H1 (cell line): Measurements from ENCODE around the gene ACACB.

Experiments
- ASH2L ChIP-seq: fragments of 200-600, 300-600 bp; sonication (generic); IDR thresholded peaks from one replicate; pipeline ENCODE4 v1.7.1; 2017; ENCODE audit warnings: low read length
- BRCA1 ChIP-seq: IDR thresholded peaks from 2 replicates; pipeline ENCODE4 v1.6.1; 2012; ENCODE audit warnings: low read depth, low read length, improper control_type of control experiment
- CBX5 ChIP-seq: fragments of 300-800, 300-1000 bp; sonication (generic); IDR thresholded peaks from 2 replicates; pipeline ENCODE4 v1.7.1; 2016; ENCODE audit warnings: antibody characterized with exemption, low read length, low read depth
- CREB1 ChIP-seq: IDR thresholded peaks from 2 replicates; pipeline ENCODE4 v1.6.1; 2012; ENCODE audit warnings: inconsistent platforms
- CTCF ChIP-seq, 3 experiments: IDR thresholded peaks; 1 replicate in 2 of 3; 2 replicates in 1 of 3; pipeline versions ENCODE4 v1.5.1 to v1.6.1; 2011; ENCODE audit warnings: low read length in 3 of 3, mild to moderate bottlenecking in 3 of 3, inconsistent platforms in 2 of 3, low read depth in 1 of 3, moderate library complexity in 1 of 3; ENCODE audit not compliant: insufficient read depth in 1 of 3; ENCODE audit errors: control extremely low read depth in 1 of 3
- HDAC2 ChIP-seq, 2 experiments: fragments of 300-600 bp in 1 of 2; sonication (generic) in 1 of 2; IDR thresholded peaks; 2 replicates each; pipeline ENCODE4 v1.6.1; 2011 to 2012; ENCODE audit warnings: low read depth in 2 of 2, low read length in 2 of 2, mild to moderate bottlenecking in 2 of 2, moderate library complexity in 2 of 2, borderline replicate concordance in 1 of 2, inconsistent platforms in 1 of 2
- JUND ChIP-seq: IDR thresholded peaks from 2 replicates; pipeline ENCODE4 v1.6.1; 2011; ENCODE audit warnings: mild to moderate bottlenecking, improper control_type of control experiment, low read length
- KDM4A ChIP-seq: IDR thresholded peaks from one replicate; pipeline ENCODE4 v1.7.1; 2012; ENCODE audit warnings: low read depth, mild to moderate bottlenecking, moderate library complexity, low read length, inconsistent platforms; ENCODE audit not compliant: severe bottlenecking
- POLR2AphosphoS5 ChIP-seq: IDR thresholded peaks from 2 replicates; pipeline ENCODE4 v1.6.1; 2011; ENCODE audit warnings: low read depth, low read length
- RAD21 ChIP-seq, 2 experiments: IDR thresholded peaks in 1 of 2; conservative IDR thresholded peaks in 1 of 2; 2 replicates each; pipeline ENCODE4 v1.6.1; 2011; ENCODE audit warnings: low read depth in 2 of 2, low read length in 2 of 2, improper control_type of control experiment in 1 of 2, inconsistent platforms in 1 of 2, mild to moderate bottlenecking in 1 of 2, moderate library complexity in 1 of 2
- TEAD4 ChIP-seq: IDR thresholded peaks from 2 replicates; pipeline ENCODE4 v1.6.1; 2012; ENCODE audit warnings: low read depth, low read length, inconsistent platforms, mixed read lengths

DNA sequence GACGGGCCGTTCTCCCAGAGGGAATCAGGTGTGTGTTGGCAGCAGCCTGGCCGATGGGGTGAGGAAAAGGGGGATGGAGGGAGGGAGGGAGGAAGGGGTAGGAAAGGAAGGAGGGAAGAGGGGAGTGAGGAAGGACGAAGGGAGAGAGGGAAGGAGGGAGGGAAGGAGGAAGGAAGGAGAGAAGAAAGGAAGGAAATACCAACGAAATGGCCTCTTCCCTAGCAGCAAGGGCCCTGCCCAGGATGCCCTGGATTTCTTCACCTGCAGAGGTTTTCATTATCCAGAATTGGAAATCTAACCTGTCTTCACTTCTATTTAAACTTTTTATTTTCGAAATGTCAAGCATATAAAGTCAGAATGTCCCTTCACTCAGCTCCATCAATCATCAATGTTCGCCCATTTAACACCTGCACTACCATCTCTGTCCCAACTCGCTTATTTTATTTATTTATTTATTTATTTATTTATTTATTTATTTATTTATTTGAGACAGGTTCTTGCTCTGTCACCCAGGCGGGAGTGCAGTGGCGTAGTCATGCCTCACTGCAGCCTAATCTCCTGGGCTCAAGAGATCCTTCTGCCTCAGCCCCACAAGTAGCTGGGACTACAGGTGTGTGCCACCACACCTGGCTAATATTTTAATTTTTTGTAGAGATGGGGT lies 70.7 kb downstream of the ACACB start:
- TF ChIP-seq KDM4A (no peak), CREB1 (no peak), TEAD4 (no peak), RAD21 (IDR thresholded peaks at IDR 0.05 in 1 of 2, conservative IDR thresholded peaks at IDR 0.05 in 1 of 2; ENCODE audit: low read depth in 2 of 2, low read length in 2 of 2) (no peak), ASH2L (no peak), HDAC2 (IDR thresholded peaks at IDR 0.05; ENCODE audit: borderline replicate concordance in 1 of 2, low read depth in 2 of 2, low read length in 2 of 2) (no peak), JUND (no peak), POLR2AphosphoS5 (no peak), CTCF (IDR thresholded peaks at IDR 0.05; ENCODE audit: control extremely low read depth in 1 of 3, insufficient read depth in 1 of 3, low read depth in 1 of 3, low read length in 3 of 3) (no peak), BRCA1 (no peak), CBX5 (no peak)
